Activated CD8-positive, alpha-beta memory T cell treated with anti-CD3 and anti-CD28 coated beads, Interleukin-2, amount 10 ng/mL, durations not matched to agents 7 days and 5 days (primary cell): ENCODE data around the gene ZNF785. TPM values are rescaled to one million over a fixed set of nuclear protein-coding genes. Genes with fewer than 3 reads are reported as not detected.

Experiments used
- total RNA-seq, 2 experiments: library from RNA; stranded (reverse); gene quantifications; one replicate each; pipeline ENCODE4 v1.2.3, GENCODE V29; 2021

Gene ZNF785
- total RNA-seq, 2 experiments from 2014 or later = 18.9 to 21.2 TPM

Other genes starting within 250 kb of the ZNF785 start
- gene CD2BP2, start 230.4 kb downstream of the ZNF785 start, total RNA-seq = 10 to 100 TPM; 70.0 to 94.9 TPM
- 10 to 100 TPM; 84.1 to 87.3 TPM for gene TBC1D10B, start 215.2 kb downstream of the ZNF785 start, total RNA-seq
- 1 to 10 TPM in 1 of 2 experiments, not detected in 1; 1.0 TPM for gene MYL11, start 210.9 kb downstream of the ZNF785 start, total RNA-seq
- gene SEPTIN1, start 203.1 kb downstream of the ZNF785 start, total RNA-seq = 100 to 1,000 TPM; 259 to 278 TPM
- 10 to 100 TPM; 13.7 to 15.6 TPM for gene ZNF48, start 190.3 kb downstream of the ZNF785 start, total RNA-seq
- 1 to 10 TPM; 4.9 to 5.4 TPM for gene ZNF771, start 178.1 kb downstream of the ZNF785 start, total RNA-seq
- gene DCTPP1, start 155.7 kb downstream of the ZNF785 start, total RNA-seq = 100 to 1,000 TPM in 1 of 2 experiments, 10 to 100 TPM in 1; 72.0 to 108 TPM
- 10 to 100 TPM; 63.3 to 92.9 TPM for gene SEPHS2, start 139.8 kb downstream of the ZNF785 start, total RNA-seq
- gene ITGAL, start 113.0 kb downstream of the ZNF785 start, total RNA-seq = 100 to 1,000 TPM; 566 to 685 TPM
- gene ZNF768, start 59.1 kb downstream of the ZNF785 start, total RNA-seq = 10 to 100 TPM in 1 of 2 experiments, 1 to 10 TPM in 1; 6.2 to 10.3 TPM
- 10 to 100 TPM; 11.3 to 13.2 TPM for gene ZNF747, start 50.8 kb downstream of the ZNF785 start, total RNA-seq
- 10 to 100 TPM; 14.0 to 15.6 TPM for gene ZNF764, start 27.3 kb downstream of the ZNF785 start, total RNA-seq
- 10 to 100 TPM; 14.5 to 14.7 TPM for gene ZNF688, start 14.0 kb downstream of the ZNF785 start, total RNA-seq
- 10 to 100 TPM; 12.2 to 15.3 TPM for gene ZNF689, start 24.7 kb upstream of the ZNF785 start, total RNA-seq
- gene PRR14, start 65.3 kb upstream of the ZNF785 start, total RNA-seq = 100 to 1,000 TPM; 111 to 116 TPM
- gene FBRS, start 72.7 kb upstream of the ZNF785 start, total RNA-seq = 100 to 1,000 TPM; 102 to 142 TPM
- gene SRCAP, start 113.5 kb upstream of the ZNF785 start, total RNA-seq = 10 to 100 TPM; 86.3 to 93.3 TPM
- gene PHKG2, start 162.7 kb upstream of the ZNF785 start, total RNA-seq = 10 to 100 TPM; 45.8 to 46.5 TPM
- gene CFAP119, start 176.4 kb upstream of the ZNF785 start, total RNA-seq = 1 to 10 TPM; 4.1 to 4.6 TPM
- 100 to 1,000 TPM; 103 to 106 TPM for gene RNF40, start 176.6 kb upstream of the ZNF785 start, total RNA-seq
- 1 to 10 TPM; 1.6 to 2.5 TPM for gene ZNF629, start 201.5 kb upstream of the ZNF785 start, total RNA-seq